Type B pancreatic cell (in vitro differentiated cells): ENCODE data around the gene GPC6. TPM values are rescaled to one million over a fixed set of nuclear protein-coding genes. Genes with fewer than 3 reads are reported as not detected.

ENCODE experiments used
- DNase-seq: peaks from one replicate; pipeline ENCODE4 v3.0.0; 2021; ENCODE audit warnings: mixed read lengths; ENCODE audit not compliant: unreplicated experiment; ENCODE audit errors: extremely low spot score
- H3K27ac Mint-ChIP-seq: 2 replicates; pipeline ENCODE4 v1.8.0; 2021; ENCODE audit warnings: mild to moderate bottlenecking, mixed read lengths
- H3K27me3 Mint-ChIP-seq: 2 replicates; pipeline ENCODE4 v1.8.0; 2021; ENCODE audit warnings: mixed read lengths
- H3K36me3 Mint-ChIP-seq: 2 replicates; pipeline ENCODE4 v1.8.0; 2021; ENCODE audit warnings: mixed read lengths
- H3K4me1 Mint-ChIP-seq: one replicate; pipeline ENCODE4 v1.8.0; 2021; ENCODE audit warnings: mixed read lengths; ENCODE audit not compliant: unreplicated experiment
- H3K4me3 Mint-ChIP-seq: 2 replicates; pipeline ENCODE4 v1.8.0; 2021; ENCODE audit warnings: mild to moderate bottlenecking, mixed read lengths
- H3K9me3 Mint-ChIP-seq: 2 replicates; pipeline ENCODE4 v1.8.0; 2021; ENCODE audit warnings: mixed read lengths
- CTCF ChIP-seq: fragments of 200-600 bp; sonication (generic); conservative IDR thresholded peaks from 2 replicates; pipeline ENCODE4 v1.5.0; 2021; ENCODE audit warnings: antibody characterized with exemption, mild to moderate bottlenecking
- total RNA-seq: library from RNA; stranded (reverse); gene quantifications from 2 replicates; pipeline ENCODE4 v1.2.1, GENCODE V29; 2021; ENCODE audit warnings: low replicate concordance

Gene GPC6
- total RNA-seq, 1 donor from 2014 or later, result 30.5 TPM

GRCh38 chr13:94242554-94242953 is 1015.9 kb downstream of the GPC6 start:
- no peak for DNase-seq
- Mint-ChIP-seq H3K4me1 (no peaks in the 10 kb centered on the region), H3K4me3 (no peak overlapping the region), H3K9me3 (no peaks in the 10 kb centered on the region), H3K27me3 (no peaks in the 10 kb centered on the region), H3K27ac (no peak overlapping the region), H3K36me3 (peaks cover 3% of the 10 kb centered on the region)
- no peak for TF ChIP-seq CTCF

GRCh38 chr13:94243551-94243950 is 1016.9 kb downstream of the GPC6 start:
- no peak overlapping the region for H3K4me3 Mint-ChIP-seq

GRCh38 chr13:94246495-94246894 is 1019.9 kb downstream of the GPC6 start:
- peaks cover 9% of the 10 kb centered on the region for H3K4me1 Mint-ChIP-seq
- no peak for TF ChIP-seq CTCF
- no peak for DNase-seq
- no peaks in the 10 kb centered on the region for H3K9me3 Mint-ChIP-seq
- H3K27me3 Mint-ChIP-seq, result no peaks in the 10 kb centered on the region
- H3K4me3 Mint-ChIP-seq, result no peak overlapping the region
- no peak overlapping the region for H3K27ac Mint-ChIP-seq
- H3K36me3 Mint-ChIP-seq, result peaks cover 3% of the 10 kb centered on the region

More at GRCh38 chr13:94243551-94243950, 1016.9 kb downstream of the GPC6 start:
- DNase-seq, result no peak
- Mint-ChIP-seq H3K27ac (no peak overlapping the region), H3K9me3 (no peaks in the 10 kb centered on the region), H3K36me3 (peaks cover 3% of the 10 kb centered on the region), H3K4me1 (no peaks in the 10 kb centered on the region), H3K27me3 (no peaks in the 10 kb centered on the region)
- no peak for TF ChIP-seq CTCF

GRCh38 chr13:94247890-94248289 is 1021.3 kb downstream of the GPC6 start:
- no peak for DNase-seq
- Mint-ChIP-seq H3K36me3 (peaks cover 3% of the 10 kb centered on the region), H3K4me1 (peaks cover 16% of the 10 kb centered on the region), H3K27me3 (no peaks in the 10 kb centered on the region), H3K4me3 (no peak overlapping the region), H3K9me3 (no peaks in the 10 kb centered on the region), H3K27ac (no peak overlapping the region)
- TF ChIP-seq CTCF, result no peak

GRCh38 chr13:94248454-94249228 is 1022.0 kb downstream of the GPC6 start:
- no peak for DNase-seq
- H3K4me1 Mint-ChIP-seq, result peaks cover 20% of the 10 kb centered on the region
- H3K27ac Mint-ChIP-seq, result no peak overlapping the region
- no peak for TF ChIP-seq CTCF
- no peaks in the 10 kb centered on the region for H3K9me3 Mint-ChIP-seq
- no peak overlapping the region for H3K4me3 Mint-ChIP-seq
- peaks cover 3% of the 10 kb centered on the region for H3K36me3 Mint-ChIP-seq
- no peaks in the 10 kb centered on the region for H3K27me3 Mint-ChIP-seq
